NCI-H1048 (cell line): ENCODE data around the gene ZBTB48.

Experiments
- DNase-seq: peaks from one replicate; lab custom pipeline; 2025; lab: John Stamatoyannopoulos, UW

The ZBTB48 gene

DNA sequence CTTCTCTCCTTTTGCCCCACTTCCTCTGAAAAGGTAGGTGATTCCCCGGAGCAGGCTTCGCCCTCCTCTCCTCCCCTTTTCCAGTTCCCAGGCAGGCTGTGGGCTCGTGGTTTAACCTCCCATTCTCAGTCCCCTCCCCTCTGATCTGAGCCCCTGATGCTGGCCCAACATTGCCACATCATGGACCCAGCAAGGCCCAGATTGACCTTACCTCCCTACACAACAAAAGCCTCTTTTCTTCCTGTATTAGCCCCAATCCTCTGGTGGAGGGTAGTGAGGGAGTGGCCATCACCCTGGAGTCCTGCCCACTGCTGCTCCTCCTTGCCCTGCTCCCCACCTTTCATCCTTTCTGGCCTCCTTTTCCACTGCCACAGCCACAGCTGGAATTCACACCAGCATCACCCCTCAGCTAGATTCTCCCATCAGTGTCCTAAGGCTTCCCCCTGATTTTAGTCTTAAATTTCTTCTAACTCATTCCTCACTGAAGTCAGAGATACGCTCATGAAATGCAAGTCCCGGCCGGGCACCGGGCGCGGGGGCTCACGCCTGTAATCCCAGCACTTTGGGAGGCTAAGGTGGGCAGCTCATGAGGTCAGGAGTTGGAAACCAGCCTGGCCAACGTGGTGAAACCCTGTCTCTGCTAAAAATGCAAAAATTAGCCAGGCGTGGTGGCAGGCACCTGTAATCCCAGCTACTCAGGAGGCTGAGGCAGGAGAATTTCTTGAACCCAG is 7.0 kb upstream of the ZBTB48 start:
- DNase-seq: no peak

DNA sequence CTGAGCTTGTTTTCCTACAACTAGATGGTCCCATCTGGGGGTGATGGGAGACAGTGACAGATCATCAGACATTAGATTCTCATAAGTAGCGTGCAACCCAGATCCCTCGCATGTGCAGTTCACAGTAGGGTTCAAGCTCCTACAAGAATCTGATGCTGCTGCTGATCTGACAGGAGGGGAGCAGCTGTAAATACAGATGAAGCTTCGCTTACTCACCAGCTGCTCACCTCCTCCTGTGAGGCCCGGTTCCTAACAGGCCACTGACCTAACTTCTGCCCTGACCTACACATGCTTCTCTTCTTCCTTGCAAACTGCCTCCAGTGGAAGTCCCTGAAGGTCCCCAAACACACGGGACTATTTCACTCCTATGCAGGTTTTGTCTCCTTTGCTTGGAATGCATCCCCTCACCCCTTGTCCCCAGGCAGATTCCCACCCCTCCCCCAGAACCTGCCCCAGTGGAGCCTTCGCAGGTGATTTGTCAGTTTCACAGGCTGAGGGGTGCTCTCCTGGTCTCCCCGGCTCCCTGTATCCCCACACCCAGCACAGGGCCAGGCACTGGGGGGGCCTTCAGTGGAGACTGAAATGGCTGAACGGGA is 5.7 kb upstream of the ZBTB48 start:
- DNase-seq: no peak

DNA sequence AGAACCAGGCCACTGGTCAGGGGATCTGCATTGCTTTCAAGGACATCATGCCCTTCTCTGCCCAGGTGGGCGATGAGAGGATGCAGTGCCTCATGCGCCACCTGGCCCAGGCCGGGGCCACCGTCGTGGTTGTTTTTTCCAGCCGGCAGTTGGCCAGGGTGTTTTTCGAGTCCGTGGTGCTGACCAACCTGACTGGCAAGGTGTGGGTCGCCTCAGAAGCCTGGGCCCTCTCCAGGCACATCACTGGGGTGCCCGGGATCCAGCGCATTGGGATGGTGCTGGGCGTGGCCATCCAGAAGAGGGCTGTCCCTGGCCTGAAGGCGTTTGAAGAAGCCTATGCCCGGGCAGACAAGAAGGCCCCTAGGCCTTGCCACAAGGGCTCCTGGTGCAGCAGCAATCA is 5.0 kb upstream of the ZBTB48 start:
- no peak for DNase-seq

GRCh38 chr1:6577831-6578525 is 1.8 kb upstream of the ZBTB48 start:
- DNase-seq: no peak

GRCh38 chr1:6578624-6579373 is 995 bp upstream of the ZBTB48 start:
- DNase-seq: no peak

- DNase-seq: no peak
These were observed 362 bp downstream of the ZBTB48 start for GRCh38 chr1:6580119-6580592.

DNA sequence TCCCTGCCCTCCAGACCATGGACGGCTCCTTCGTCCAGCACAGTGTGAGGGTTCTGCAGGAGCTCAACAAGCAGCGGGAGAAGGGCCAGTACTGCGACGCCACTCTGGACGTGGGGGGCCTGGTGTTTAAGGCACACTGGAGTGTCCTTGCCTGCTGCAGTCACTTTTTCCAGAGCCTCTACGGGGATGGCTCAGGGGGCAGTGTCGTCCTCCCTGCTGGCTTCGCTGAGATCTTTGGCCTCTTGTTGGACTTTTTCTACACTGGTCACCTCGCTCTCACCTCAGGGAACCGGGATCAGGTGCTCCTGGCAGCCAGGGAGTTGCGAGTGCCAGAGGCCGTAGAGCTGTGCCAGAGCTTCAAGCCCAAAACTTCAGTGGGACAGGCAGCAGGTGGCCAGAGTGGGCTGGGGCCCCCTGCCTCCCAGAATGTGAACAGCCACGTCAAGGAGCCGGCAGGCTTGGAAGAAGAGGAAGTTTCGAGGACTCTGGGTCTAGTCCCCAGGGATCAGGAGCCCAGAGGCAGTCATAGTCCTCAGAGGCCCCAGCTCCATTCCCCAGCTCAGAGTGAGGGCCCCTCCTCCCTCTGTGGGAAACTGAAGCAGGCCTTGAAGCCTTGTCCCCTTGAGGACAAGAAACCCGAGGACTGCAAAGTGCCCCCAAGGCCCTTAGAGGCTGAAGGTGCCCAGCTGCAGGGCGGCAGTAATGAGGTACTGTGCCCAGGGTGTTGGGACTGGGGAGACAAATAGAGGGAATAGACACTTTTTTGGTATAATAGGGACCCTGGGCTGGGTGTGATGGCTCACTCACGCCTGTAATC is 1.0 kb downstream of the ZBTB48 start:
- no peak for DNase-seq

DNA sequence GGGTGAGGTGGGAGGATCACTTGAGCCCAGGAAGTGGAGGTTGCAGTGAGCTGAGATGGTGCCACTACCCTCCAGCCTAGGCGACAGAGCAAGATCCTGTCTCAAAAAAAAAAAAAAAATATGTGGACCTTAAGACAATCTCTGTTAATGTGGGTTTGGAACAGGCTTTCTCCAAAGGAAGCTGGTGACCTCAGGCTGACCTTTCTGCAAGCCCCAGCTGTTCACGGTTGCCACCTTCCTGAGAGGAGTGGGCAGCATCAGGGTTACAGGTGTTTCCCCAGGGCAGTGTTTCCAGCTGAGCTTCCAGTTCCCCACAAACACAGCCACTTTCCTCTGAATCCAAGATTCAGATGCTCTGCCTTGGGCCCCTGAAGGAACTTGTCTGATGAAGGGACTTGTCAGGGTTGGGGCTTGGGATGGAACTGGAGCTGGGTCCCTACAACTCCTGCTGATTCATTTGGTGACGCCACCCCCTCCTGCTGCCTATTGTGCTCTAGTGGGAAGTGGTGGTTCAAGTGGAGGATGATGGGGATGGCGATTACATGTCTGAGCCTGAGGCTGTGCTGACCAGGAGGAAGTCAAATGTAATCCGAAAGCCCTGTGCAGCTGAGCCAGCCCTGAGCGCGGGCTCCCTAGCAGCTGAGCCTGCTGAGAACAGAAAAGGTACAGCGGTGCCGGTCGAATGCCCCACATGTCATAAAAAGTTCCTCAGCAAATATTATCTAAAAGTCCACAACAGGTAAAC is 1.9 kb downstream of the ZBTB48 start:
- no peak for DNase-seq

DNA sequence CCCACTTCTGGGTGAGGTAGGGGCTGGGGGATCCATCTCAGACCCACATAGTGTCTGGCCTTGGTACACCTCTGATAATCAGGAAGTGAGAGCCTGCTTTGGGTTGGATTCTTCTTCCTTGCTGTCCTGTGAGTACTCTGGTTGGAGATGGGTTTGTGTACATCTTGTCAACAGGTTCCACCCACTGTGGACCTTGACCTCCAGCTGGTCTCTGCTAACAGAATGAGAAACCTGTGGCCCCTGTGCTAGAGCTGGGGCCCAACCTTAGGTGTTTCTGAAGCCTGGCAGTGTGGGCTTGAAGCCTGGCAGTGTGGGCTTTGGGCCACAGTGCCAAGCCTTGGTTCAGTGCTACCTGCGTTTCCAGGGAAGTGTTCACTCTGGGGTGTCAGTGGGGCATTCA is 2.6 kb downstream of the ZBTB48 start:
- no peak for DNase-seq

GRCh38 chr1:6584126-6585080 is 4.6 kb downstream of the ZBTB48 start:
- DNase-seq: no peak

DNA sequence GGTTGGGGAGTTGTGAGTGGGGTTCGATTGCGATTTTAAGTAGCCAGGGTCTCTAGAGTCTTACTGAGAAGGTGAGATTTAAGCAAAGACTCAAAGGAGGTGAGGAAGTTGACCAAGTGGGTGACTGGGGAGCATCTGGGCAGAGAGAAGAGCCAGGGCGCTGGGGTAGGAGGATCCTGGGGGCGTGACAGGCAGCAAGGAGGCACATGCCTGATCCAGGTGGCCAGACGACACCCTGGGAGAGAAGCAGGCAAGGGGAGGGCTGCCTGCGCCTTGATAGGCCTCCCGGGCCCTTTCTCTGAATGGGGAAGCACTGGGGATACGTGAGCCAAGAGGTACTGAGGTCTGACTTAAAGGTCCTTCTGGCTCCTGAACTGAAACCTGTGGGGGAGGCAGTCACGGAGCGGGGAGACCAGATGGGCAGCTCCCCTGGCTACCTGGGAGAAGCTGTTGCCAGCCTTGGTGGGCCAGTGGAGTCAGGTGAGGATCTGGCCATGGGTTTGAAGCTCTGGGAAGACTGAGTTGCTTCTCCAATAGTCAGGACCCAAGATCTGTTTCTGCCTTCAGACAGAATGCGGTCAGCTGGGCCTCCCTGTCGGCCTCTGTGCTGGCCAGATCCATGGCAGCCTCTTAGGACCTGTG is 5.4 kb downstream of the ZBTB48 start:
- no peak for DNase-seq

DNA sequence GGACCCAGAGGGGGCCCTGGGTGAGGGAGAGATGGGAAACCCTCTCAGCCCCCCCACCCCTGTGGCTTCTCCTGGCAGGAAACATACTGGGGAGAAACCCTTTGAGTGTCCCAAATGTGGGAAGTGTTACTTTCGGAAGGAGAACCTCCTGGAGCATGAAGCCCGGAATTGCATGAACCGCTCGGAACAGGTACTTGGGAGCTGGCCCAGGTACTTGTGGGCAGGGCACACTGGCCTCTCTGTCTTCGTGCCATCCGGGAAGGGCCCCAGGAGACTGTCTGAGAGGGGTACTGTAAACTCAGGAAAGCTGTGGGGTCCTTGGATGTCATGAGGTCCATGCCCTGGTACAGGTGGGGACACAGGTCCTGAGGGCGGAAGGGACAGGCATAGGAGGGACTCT is 6.0 kb downstream of the ZBTB48 start:
- DNase-seq: no peak

DNA sequence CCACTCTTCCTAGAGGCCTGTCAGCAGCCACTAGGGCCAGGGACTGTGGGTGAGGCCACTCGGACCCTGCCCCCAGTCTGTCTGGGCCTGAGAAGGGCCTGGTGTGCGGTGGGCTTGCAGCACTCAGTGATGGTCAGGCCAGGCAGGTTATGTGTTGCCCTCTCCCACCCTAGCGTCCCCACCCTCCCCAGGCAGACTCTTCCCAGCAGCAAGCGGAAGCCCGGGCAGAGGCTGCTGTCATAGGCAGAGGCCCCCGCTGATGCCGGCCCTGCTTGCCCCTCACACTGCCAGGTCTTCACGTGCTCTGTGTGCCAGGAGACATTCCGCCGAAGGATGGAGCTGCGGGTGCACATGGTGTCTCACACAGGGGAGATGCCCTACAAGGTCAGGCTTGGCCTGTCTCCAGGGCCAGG is 6.6 kb downstream of the ZBTB48 start:
- no peak for DNase-seq

DNA sequence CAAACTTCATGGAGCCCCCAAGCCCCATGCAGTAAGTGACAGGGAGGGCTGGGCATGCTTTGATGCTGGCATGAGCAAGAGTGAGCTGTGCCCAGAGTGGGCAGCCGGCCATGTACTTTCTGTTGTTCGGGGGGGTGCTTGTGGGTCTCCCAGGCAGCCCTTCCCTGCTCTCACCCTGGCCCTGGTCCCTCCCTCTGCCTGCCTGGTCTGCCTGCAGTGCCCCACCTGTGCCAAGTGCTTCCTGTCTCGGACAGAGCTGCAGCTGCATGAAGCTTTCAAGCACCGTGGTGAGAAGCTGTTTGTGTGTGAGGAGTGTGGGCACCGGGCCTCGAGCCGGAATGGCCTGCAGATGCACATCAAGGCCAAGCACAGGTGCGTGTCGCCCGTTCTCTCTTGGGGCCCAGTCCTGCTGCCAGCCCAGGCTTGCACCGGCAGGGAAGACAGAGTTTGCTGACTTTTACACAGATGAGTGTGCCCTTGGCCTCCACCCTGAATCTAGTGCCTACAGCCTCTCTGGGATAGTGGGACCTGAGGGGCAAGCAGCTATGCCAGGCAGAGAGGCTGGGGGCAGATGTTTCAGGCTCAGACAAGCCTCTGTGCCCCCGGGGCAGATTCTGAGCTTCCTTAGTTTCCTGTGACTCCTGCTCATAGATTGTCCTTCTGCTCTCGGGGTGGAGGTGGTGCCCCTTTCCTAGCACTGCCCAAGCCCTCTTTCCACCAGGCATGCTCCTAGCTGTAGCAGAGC is 7.6 kb downstream of the ZBTB48 start:
- no peak for DNase-seq

GRCh38 chr1:6588128-6588892 is 8.5 kb downstream of the ZBTB48 start:
- no peak for DNase-seq

- DNase-seq: no peak
These were observed 9.2 kb downstream of the ZBTB48 start for GRCh38 chr1:6588893-6589520.

DNA sequence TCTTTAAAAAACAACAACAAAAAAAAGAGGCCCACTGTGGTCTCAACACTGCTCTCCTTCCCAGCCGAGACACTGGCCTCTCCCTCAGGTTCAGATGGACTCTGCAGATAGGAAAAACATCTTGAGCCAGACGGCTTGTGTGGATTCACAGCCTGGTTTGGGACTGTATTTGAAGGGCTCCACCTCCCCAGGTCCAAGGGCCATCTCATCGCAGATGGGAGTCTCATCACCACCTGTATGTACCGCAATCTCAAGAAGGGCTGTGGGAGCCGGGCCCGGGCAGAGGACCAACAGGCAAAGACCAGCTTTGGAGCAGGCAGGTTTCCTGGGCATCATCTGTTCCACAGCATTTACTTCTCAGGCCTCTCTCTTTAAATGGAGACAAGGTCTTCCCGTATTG is 10.3 kb downstream of the ZBTB48 start:
- no peak for DNase-seq
